ENCODE measurements around the gene CIAO2A. TPM values are rescaled to one million over a fixed set of nuclear protein-coding genes. Genes with fewer than 3 reads are reported as not detected.
A peak's percentile ranks its signal among the peaks of the same experiment; 100 is the strongest.
"Not testable (repeated sequence)": the region's sequence is repeated elsewhere in the genome, so short reads cannot be mapped to it uniquely, and the experiment has no call there.

The CIAO2A gene
- 70.2 TPM for total RNA-seq

- ATAC-seq: peak; percentile 78
Observed at GRCh38 chr15:64093627-64094417, at the start of gene CIAO2A. TSS of gene CIAO2A (minus strand) at chr15:64093838. CDS start at chr15:64093768, 70 bp downstream.

GRCh38 chr15:64143276-64143675, 49.6 kb upstream of the CIAO2A start:
- ATAC-seq: no peak
- DNase-seq (ENCODE audit: low spot score): no peak

More at GRCh38 chr15:64093627-64094417, at the start of gene CIAO2A:
- peak; percentile 97 for DNase-seq (ENCODE audit: low spot score)

- DNase-seq (ENCODE audit: low spot score): no peak
- no peak for ATAC-seq
Observed at GRCh38 chr15:64141798-64142512, 48.3 kb upstream of the CIAO2A start.

- ATAC-seq (no peak), DNase-seq (ENCODE audit: low spot score) (no peak)
Observed at GRCh38 chr15:64138331-64138941, 44.8 kb upstream of the CIAO2A start.

- no peak for DNase-seq (ENCODE audit: low spot score)
- peak; percentile 59 for ATAC-seq
Observed at GRCh38 chr15:64137226-64137833, 43.7 kb upstream of the CIAO2A start.

GRCh38 chr15:64136347-64136746, 42.7 kb upstream of the CIAO2A start:
- DNase-seq (ENCODE audit: low spot score) (no peak), ATAC-seq (no peak)

- DNase-seq (ENCODE audit: low spot score) (peak; percentile 49), ATAC-seq (peak; percentile 52)
Observed at GRCh38 chr15:64134345-64134829, 40.7 kb upstream of the CIAO2A start.

GRCh38 chr15:64133623-64134344, 40.1 kb upstream of the CIAO2A start:
- DNase-seq (ENCODE audit: low spot score) (no peak), ATAC-seq (no peak)

GRCh38 chr15:64132217-64132616, 38.6 kb upstream of the CIAO2A start:
- ATAC-seq: no peak

GRCh38 chr15:64131547-64131946, 37.9 kb upstream of the CIAO2A start:
- no peak for ATAC-seq
- DNase-seq (ENCODE audit: low spot score): no peak

More at GRCh38 chr15:64132217-64132616, 38.6 kb upstream of the CIAO2A start:
- DNase-seq (ENCODE audit: low spot score): no peak

GRCh38 chr15:64130159-64130558, 36.5 kb upstream of the CIAO2A start:
- ATAC-seq (no peak), DNase-seq (ENCODE audit: low spot score) (no peak)

GRCh38 chr15:64127521-64128270, 34.1 kb upstream of the CIAO2A start:
- ATAC-seq: no peak
- DNase-seq (ENCODE audit: low spot score): no peak

- DNase-seq (ENCODE audit: low spot score) (no peak), ATAC-seq (no peak)
Observed at GRCh38 chr15:64125978-64126377, 32.3 kb upstream of the CIAO2A start.

- DNase-seq (ENCODE audit: low spot score): no peak
Observed at GRCh38 chr15:64122936-64123351, 29.3 kb upstream of the CIAO2A start.

GRCh38 chr15:64122444-64122843, 28.8 kb upstream of the CIAO2A start:
- ATAC-seq (no peak), DNase-seq (ENCODE audit: low spot score) (no peak)

More at GRCh38 chr15:64122936-64123351, 29.3 kb upstream of the CIAO2A start:
- peak; percentile 28 for ATAC-seq

- ATAC-seq (no peak), DNase-seq (ENCODE audit: low spot score) (no peak)
Observed at GRCh38 chr15:64121614-64122013, 28.0 kb upstream of the CIAO2A start.

GRCh38 chr15:64120322-64120721, 26.7 kb upstream of the CIAO2A start:
- not testable (repeated sequence) for DNase-seq (ENCODE audit: low spot score)
- peak; percentile 59 for ATAC-seq

- no peak for DNase-seq (ENCODE audit: low spot score)
- ATAC-seq: no peak
Observed at GRCh38 chr15:64117759-64118487, 24.3 kb upstream of the CIAO2A start.

GRCh38 chr15:64112904-64113303, 19.3 kb upstream of the CIAO2A start:
- no peak for DNase-seq (ENCODE audit: low spot score)
- ATAC-seq: peak; percentile 54
